ENCODE measurements around the gene CFLAR.

- no peak for TF ChIP-seq ZBTB21 (CRISPR knock-in tag; IDR thresholded peaks at IDR 0.05; ENCODE audit: borderline replicate concordance)
- no peak for TF ChIP-seq CTCF (IDR thresholded peaks at IDR 0.05)
- TF ChIP-seq SP1 (CRISPR knock-in tag; conservative IDR thresholded peaks at IDR 0.05): no peak
Measured at GRCh38 chr2:201127570-201127969, 11.6 kb downstream of the CFLAR start.

All from WTC11 (cell line).